ENCODE data around the gene MACROD1. TPM values are rescaled to one million over a fixed set of nuclear protein-coding genes. Genes with fewer than 3 reads are reported as not detected.

MACROD1 gene
- total RNA-seq, 4 donors from 2014 or later, result 28.8 to 70.7 (median 33.7) TPM

- intact Hi-C loops (cut with DNase I), result no loop called here
- no peak for DNase-seq (ENCODE audit: extremely low spot score)
- Histone ChIP-seq H3K4me3 (no peak overlapping the region), H3K4me1 (peaks cover 0 to 17% (median 11%) of the 10 kb centered on the region in 4 donors), H3K27me3 (no peaks in the 10 kb centered on the region), H3K36me3 (no peaks in the 10 kb centered on the region), H3K27ac (replicated peaks in 1 of 4) (no peak overlapping the region), H3K9me3 (no peaks in the 10 kb centered on the region)
- TF ChIP-seq POLR2AphosphoS5 (IDR thresholded peaks at IDR 0.05), result no peak
- TF ChIP-seq CTCF (IDR thresholded peaks at IDR 0.05), result no peak
- TF ChIP-seq EP300 (IDR thresholded peaks at IDR 0.05), result no peak
- no peak for TF ChIP-seq POLR2A (IDR thresholded peaks at IDR 0.05; ENCODE audit: low read depth)
- WGBS, result 91% methylated on average over 4 of the region's 23 CpGs
Measured at GRCh38 chr11:64069401-64070313, 96.3 kb downstream of the MACROD1 start.

- Histone ChIP-seq H3K4me1 (peaks cover 0 to 15% (median 7%) of the 10 kb centered on the region in 4 donors), H3K27ac (replicated peaks in 1 of 4) (no peak overlapping the region), H3K9me3 (no peaks in the 10 kb centered on the region), H3K36me3 (no peaks in the 10 kb centered on the region), H3K4me3 (no peak overlapping the region), H3K27me3 (no peaks in the 10 kb centered on the region)
- 97% methylated on average over 16 of the region's 20 CpGs for WGBS
- DNase-seq (ENCODE audit: extremely low spot score), result no peak
- intact Hi-C loops (cut with DNase I), result no loop called here
- TF ChIP-seq POLR2A (IDR thresholded peaks at IDR 0.05; ENCODE audit: low read depth), result no peak
- TF ChIP-seq EP300 (IDR thresholded peaks at IDR 0.05), result no peak
- TF ChIP-seq POLR2AphosphoS5 (IDR thresholded peaks at IDR 0.05), result no peak
- no peak for TF ChIP-seq CTCF (IDR thresholded peaks at IDR 0.05)
Measured at GRCh38 chr11:64068705-64069400, 97.1 kb downstream of the MACROD1 start.

- no peaks in the 10 kb centered on the region for H3K36me3 ChIP-seq
- H3K27me3 ChIP-seq, result peaks cover 0 to 13% (median 0%) of the 10 kb centered on the region in 4 donors
- no peak overlapping the region for H3K4me3 ChIP-seq
- H3K4me1 ChIP-seq, result peaks cover 0 to 10% (median 4%) of the 10 kb centered on the region in 4 donors
- TF ChIP-seq EP300 (IDR thresholded peaks at IDR 0.05) (no peak), POLR2AphosphoS5 (IDR thresholded peaks at IDR 0.05) (no peak), CTCF (IDR thresholded peaks at IDR 0.05) (no peak), POLR2A (IDR thresholded peaks at IDR 0.05; ENCODE audit: low read depth) (no peak)
- no peak overlapping the region for H3K27ac ChIP-seq (replicated peaks in 1 of 4)
- no peak for DNase-seq (ENCODE audit: extremely low spot score)
- WGBS, result 73% methylated on average over 19 of the region's 26 CpGs
- no peaks in the 10 kb centered on the region for H3K9me3 ChIP-seq
- intact Hi-C loops (cut with DNase I), result no loop called here
Measured at GRCh38 chr11:64067230-64067993, 98.5 kb downstream of the MACROD1 start.

- no peaks in the 10 kb centered on the region for H3K36me3 ChIP-seq
- H3K27ac ChIP-seq (replicated peaks in 1 of 4), result no peak overlapping the region
- no peak overlapping the region for H3K4me3 ChIP-seq
- intact Hi-C loops (cut with DNase I), result no loop called here
- no peaks in the 10 kb centered on the region for H3K9me3 ChIP-seq
- DNase-seq (ENCODE audit: extremely low spot score), result no peak
- peaks cover 8 to 9% (median 9%) of the 10 kb centered on the region in 4 donors for H3K4me1 ChIP-seq
- H3K27me3 ChIP-seq, result peaks cover 0 to 18% (median 0%) of the 10 kb centered on the region in 4 donors
- WGBS, result 95% methylated on average over 10 of the region's 10 CpGs
- TF ChIP-seq EP300 (IDR thresholded peaks at IDR 0.05), result no peak
- TF ChIP-seq POLR2AphosphoS5 (IDR thresholded peaks at IDR 0.05), result no peak
- TF ChIP-seq POLR2A (IDR thresholded peaks at IDR 0.05; ENCODE audit: low read depth), result no peak
- TF ChIP-seq CTCF (IDR thresholded peaks at IDR 0.05), result no peak
Measured at GRCh38 chr11:64065712-64066111, 100.2 kb downstream of the MACROD1 start.

Measured in esophagus muscularis mucosa (tissue), 4 donors.